IMR-90 (cell line): Measurements from ENCODE around the gene CLPTM1L.

ENCODE experiments used
- CTCF ChIP-seq: conservative IDR thresholded peaks from 2 replicates; pipeline ENCODE4 v1.5.1; 2012; ENCODE audit warnings: mild to moderate bottlenecking, low read depth, low read length, improper control_type of control experiment
- MAFK ChIP-seq: IDR thresholded peaks from 2 replicates; pipeline ENCODE4 v1.6.1; 2012; ENCODE audit warnings: low read depth, low read length, improper control_type of control experiment
- MXI1 ChIP-seq: IDR thresholded peaks from 2 replicates; pipeline ENCODE4 v1.6.1; 2012; ENCODE audit warnings: low read depth, mild to moderate bottlenecking, low read length, moderate library complexity, borderline replicate concordance
- POLR2A ChIP-seq: IDR thresholded peaks from 2 replicates; pipeline ENCODE4 v1.6.1; 2012; ENCODE audit warnings: mild to moderate bottlenecking, low read depth, low read length
- RFX5 ChIP-seq: IDR thresholded peaks from 2 replicates; pipeline ENCODE4 v1.8.0; 2012; ENCODE audit warnings: low read depth, mild to moderate bottlenecking, low read length, moderate library complexity

GRCh38 chr5:1272201-1272600 is 72.7 kb downstream of the CLPTM1L start:
- TF ChIP-seq CTCF = no peak
- no peak for TF ChIP-seq POLR2A
- TF ChIP-seq MXI1 = no peak
- no peak for TF ChIP-seq RFX5
- no peak for TF ChIP-seq MAFK
